Esophagus muscularis mucosa (tissue), 3 donors: ENCODE measurements around the gene GLMN.

ENCODE experiments used
- POLR2A ChIP-seq: fragments of 450-650 bp; IDR thresholded peaks from one replicate; pipeline ENCODE4 v1.6.1; 2017; ENCODE audit warnings: antibody characterized with exemption, moderate library complexity, mild to moderate bottlenecking, low read depth
- TF ChIP-seq, protein P1 (sequence below), 3 experiments: fragments of 200-600 bp in 2 of 3; fragments of 450-650 bp in 1 of 3; sonication (generic) in 2 of 3; IDR thresholded peaks; one replicate each; pipeline ENCODE4 v1.5.1; 2017 to 2019; ENCODE audit warnings: antibody characterized with exemption in 3 of 3, mild to moderate bottlenecking in 2 of 3, moderate library complexity in 1 of 3

DNA sequence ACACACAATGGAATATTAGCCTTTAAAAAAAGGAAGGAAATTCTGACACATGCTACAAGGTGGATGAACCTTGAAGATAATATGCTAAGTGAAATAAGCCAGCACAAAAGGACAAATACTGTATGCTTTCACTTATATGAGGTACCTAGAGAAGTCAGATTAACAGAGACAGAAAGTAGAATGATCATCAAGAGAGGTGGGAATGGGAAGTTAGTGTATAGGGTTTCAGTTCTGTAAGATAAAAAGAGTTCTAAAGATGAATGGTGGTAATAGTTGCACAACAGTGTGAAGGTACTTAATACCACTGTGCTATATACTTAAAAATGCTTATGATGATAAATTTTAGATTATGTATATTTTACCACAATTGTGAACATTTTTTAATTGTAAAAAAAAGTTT, 7.2 kb upstream of the GLMN start:
- TF ChIP-seq, protein P1, sequence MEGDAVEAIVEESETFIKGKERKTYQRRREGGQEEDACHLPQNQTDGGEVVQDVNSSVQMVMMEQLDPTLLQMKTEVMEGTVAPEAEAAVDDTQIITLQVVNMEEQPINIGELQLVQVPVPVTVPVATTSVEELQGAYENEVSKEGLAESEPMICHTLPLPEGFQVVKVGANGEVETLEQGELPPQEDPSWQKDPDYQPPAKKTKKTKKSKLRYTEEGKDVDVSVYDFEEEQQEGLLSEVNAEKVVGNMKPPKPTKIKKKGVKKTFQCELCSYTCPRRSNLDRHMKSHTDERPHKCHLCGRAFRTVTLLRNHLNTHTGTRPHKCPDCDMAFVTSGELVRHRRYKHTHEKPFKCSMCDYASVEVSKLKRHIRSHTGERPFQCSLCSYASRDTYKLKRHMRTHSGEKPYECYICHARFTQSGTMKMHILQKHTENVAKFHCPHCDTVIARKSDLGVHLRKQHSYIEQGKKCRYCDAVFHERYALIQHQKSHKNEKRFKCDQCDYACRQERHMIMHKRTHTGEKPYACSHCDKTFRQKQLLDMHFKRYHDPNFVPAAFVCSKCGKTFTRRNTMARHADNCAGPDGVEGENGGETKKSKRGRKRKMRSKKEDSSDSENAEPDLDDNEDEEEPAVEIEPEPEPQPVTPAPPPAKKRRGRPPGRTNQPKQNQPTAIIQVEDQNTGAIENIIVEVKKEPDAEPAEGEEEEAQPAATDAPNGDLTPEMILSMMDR (IDR thresholded peaks at IDR 0.05), result no peak
- no peak for TF ChIP-seq POLR2A
